Esophagus squamous epithelium (tissue), 5 donors: ENCODE data around the gene SPTBN2. TPM values are rescaled to one million over a fixed set of nuclear protein-coding genes. Genes with fewer than 3 reads are reported as not detected.
A peak's percentile ranks its signal among the peaks of the same experiment; 100 is the strongest.

Experiments
- DNase-seq: peaks from one replicate; lab custom pipeline; 2025; lab: John Stamatoyannopoulos, UW
- H3K27ac ChIP-seq, 4 donors: fragments of 200-600 bp; sonication (generic); one replicate each; pipeline ENCODE4 v1.5.1; 2016 to 2019; ENCODE audit warnings: mild to moderate bottlenecking in 1 of 4
- H3K27me3 ChIP-seq, 4 donors: fragments of 200-600 bp; sonication (generic); 1 replicate in 3 of 4; 2 replicates in 1 of 4; pipeline versions ENCODE4 v1.5.1 to v1.6.0; 2017 to 2021; ENCODE audit warnings: antibody characterized with exemption in 1 of 4
- H3K36me3 ChIP-seq, 3 donors: fragments of 200-600 bp; sonication (generic); one replicate each; pipeline ENCODE4 v1.5.1; 2016 to 2019
- H3K4me1 ChIP-seq, 3 donors: fragments of 200-600 bp; sonication (generic); one replicate each; pipeline ENCODE4 v1.5.1; 2017 to 2019
- H3K4me3 ChIP-seq, 4 donors: fragments of 200-600 bp; sonication (generic); 1 replicate in 3 of 4; 2 replicates in 1 of 4; pipeline ENCODE4 v1.5.1; 2016 to 2019; ENCODE audit warnings: mild to moderate bottlenecking in 2 of 4, moderate library complexity in 1 of 4
- H3K9me3 ChIP-seq, 3 donors: fragments of 200-600 bp; sonication (generic); one replicate each; pipeline ENCODE4 v1.5.1; 2016 to 2019
- CTCF ChIP-seq, 6 experiments: fragments of 450-650 bp in 4 of 6; fragments of 200-600 bp in 2 of 6; sonication (generic) in 2 of 6; IDR thresholded peaks; one replicate each; pipeline ENCODE4 v1.5.1; 2016 to 2019; ENCODE audit warnings: antibody characterized with exemption in 6 of 6, mild to moderate bottlenecking in 4 of 6, moderate library complexity in 4 of 6
- POLR2A ChIP-seq, 4 donors: fragments of 450-650 bp; IDR thresholded peaks; one replicate each; pipeline ENCODE4 v1.6.1; 2017; ENCODE audit warnings: antibody characterized with exemption in 4 of 4, mild to moderate bottlenecking in 4 of 4, moderate library complexity in 3 of 4
- WGBS, 2 donors: methylation state at CpG; one replicate each; pipeline ENCODE4 v1.1.5; 2018; 5-methylcytosine and 5-hydroxymethylcytosine counted together
- intact Hi-C: fragments of 100-400 bp; cut with DNase I; formaldehyde crosslinking; loops from one replicate; pipeline ENCODE4 v1.15.0; 2022
- total RNA-seq, 4 donors: library from RNA; depleted of rRNA; stranded (reverse); fragments of >200 nt; gene quantifications; one replicate each; pipeline ENCODE4 v1.1.0, GENCODE V29; 2016
- donor health status: DM: yes; HTN: yes; CAD: no.

Gene SPTBN2
- total RNA-seq, 4 donors from 2014 or later: 101 to 368 (median 128) TPM

GRCh38 chr11:66688561-66689534 is 40.2 kb downstream of the SPTBN2 start:
- intact Hi-C loops: no loop called here
- no peak for DNase-seq
- WGBS, 2 donors: 79% methylated on average over 16 to 18 of the region's 28 CpGs
- TF ChIP-seq POLR2A (IDR thresholded peaks at IDR 0.05) (no peak), CTCF (IDR thresholded peaks at IDR 0.05) (no peak)
- Histone ChIP-seq H3K36me3 (peaks cover 4 to 88% (median 7%) of the 10 kb centered on the region in 3 donors), H3K27me3 (no peaks in the 10 kb centered on the region), H3K4me1 (peaks cover 14 to 40% (median 16%) of the 10 kb centered on the region in 3 donors), H3K4me3 (no peak overlapping the region), H3K9me3 (no peaks in the 10 kb centered on the region), H3K27ac (no peak overlapping the region)

GRCh38 chr11:66687831-66688281 is 41.2 kb downstream of the SPTBN2 start:
- Histone ChIP-seq H3K4me3 (no peak overlapping the region), H3K36me3 (peaks cover 4 to 83% (median 6%) of the 10 kb centered on the region in 3 donors), H3K4me1 (peaks cover 14 to 40% (median 16%) of the 10 kb centered on the region in 3 donors), H3K27ac (peak overlapping the region in 3 of 4 donors; percentile 85 to 88 (median 86)), H3K9me3 (no peaks in the 10 kb centered on the region), H3K27me3 (no peaks in the 10 kb centered on the region)
- DNase-seq: no peak
- intact Hi-C loops: no loop called here
- 73 to 93% methylated on average over 5 to 11 of the region's 13 CpGs for WGBS, 2 donors
- TF ChIP-seq POLR2A (IDR thresholded peaks at IDR 0.05) (no peak), CTCF (IDR thresholded peaks at IDR 0.05) (no peak)

GRCh38 chr11:66686801-66687750 is 41.9 kb downstream of the SPTBN2 start:
- peaks cover 0 to 75% (median 4%) of the 10 kb centered on the region in 3 donors for H3K36me3 ChIP-seq
- H3K27ac ChIP-seq: peak overlapping the region; percentile 71 to 88 (median 86)
- H3K27me3 ChIP-seq: no peaks in the 10 kb centered on the region
- no peak for DNase-seq
- peaks cover 14 to 40% (median 16%) of the 10 kb centered on the region in 3 donors for H3K4me1 ChIP-seq
- intact Hi-C loops: no loop called here
- peak overlapping the region in 1 of 4 donors; percentile 15 for H3K4me3 ChIP-seq
- TF ChIP-seq CTCF (IDR thresholded peaks at IDR 0.05) (peak in 3 of 6 experiments; percentile 21 to 51 (median 42)), POLR2A (IDR thresholded peaks at IDR 0.05) (peak in 1 of 4 donors; percentile 20)
- WGBS, 2 donors: 45 to 78% methylated on average over 8 to 19 of the region's 33 CpGs
- no peaks in the 10 kb centered on the region for H3K9me3 ChIP-seq

GRCh38 chr11:66686100-66686785 is 42.8 kb downstream of the SPTBN2 start:
- Histone ChIP-seq H3K9me3 (no peaks in the 10 kb centered on the region), H3K4me3 (peak overlapping the region in 3 of 4 donors; percentile 12 to 35 (median 19)), H3K36me3 (peaks cover 0 to 67% (median 2%) of the 10 kb centered on the region in 3 donors), H3K4me1 (peaks cover 14 to 40% (median 16%) of the 10 kb centered on the region in 3 donors), H3K27me3 (no peaks in the 10 kb centered on the region), H3K27ac (peak overlapping the region; percentile 71 to 88 (median 86))
- 37 to 63% methylated on average over 13 of the region's 15 CpGs for WGBS, 2 donors
- intact Hi-C loops: no loop called here
- no peak for TF ChIP-seq POLR2A (IDR thresholded peaks at IDR 0.05)
- no peak for TF ChIP-seq CTCF (IDR thresholded peaks at IDR 0.05)
- no peak for DNase-seq
